K562 (cell line): Measurements from ENCODE around the gene WFDC1. TPM values are rescaled to one million over a fixed set of nuclear protein-coding genes. Genes with fewer than 3 reads are reported as not detected.

Experiments
- GTF2A2 ChIP-seq: IDR thresholded peaks from 2 replicates; pipeline ENCODE4 v1.6.1; 2016; ENCODE audit warnings: mild to moderate bottlenecking, missing genetic modification characterization, missing compliant biosample characterization
- HES1 ChIP-seq: fragments of 450-650 bp; IDR thresholded peaks from 2 replicates; pipeline ENCODE4 v1.6.1; 2016; ENCODE audit warnings: low read depth, mild to moderate bottlenecking, moderate library complexity
- HNRNPUL1 ChIP-seq: fragments of 200-400 bp; formaldehyde crosslinking; IDR thresholded peaks from 2 replicates; pipeline ENCODE4 v1.6.1; 2017; ENCODE audit warnings: low read length
- MXD1 ChIP-seq: fragments of 250-450 bp; sonication (Bioruptor Pico); IDR thresholded peaks from 2 replicates; pipeline ENCODE4 v1.8.0; 2021; ENCODE audit warnings: borderline replicate concordance, mild to moderate bottlenecking, moderate library complexity; ENCODE audit not compliant: poor library complexity, severe bottlenecking
- NCOR1 ChIP-seq: fragments of 450-650 bp; IDR thresholded peaks from 2 replicates; pipeline ENCODE4 v1.6.1; 2016; ENCODE audit warnings: mild to moderate bottlenecking, moderate library complexity
- NRF1 ChIP-seq, 2 experiments: fragments of 450-650 bp; IDR thresholded peaks in 1 of 2; conservative IDR thresholded peaks in 1 of 2; 2 replicates each; pipeline ENCODE4 v1.6.1; 2014; ENCODE audit warnings: mild to moderate bottlenecking in 2 of 2
- RCOR1 ChIP-seq, 2 experiments: IDR thresholded peaks; 2 replicates each; pipeline ENCODE4 v1.6.1; 2012; ENCODE audit warnings: low read depth in 2 of 2, low read length in 2 of 2, borderline replicate concordance in 1 of 2, improper control_type of control experiment in 1 of 2
- ZNF609 ChIP-seq: sonication (generic); formaldehyde crosslinking; IDR thresholded peaks from 2 replicates; pipeline ENCODE4 v1.8.1; 2023; ENCODE audit warnings: missing genetic modification reagents, mild to moderate bottlenecking, borderline replicate concordance
- polyA plus RNA-seq, 8 experiments: library from polyadenylated mRNA; depleted of rRNA in 4 of 8; stranded (reverse) in 5 of 8; unstranded in 3 of 8; fragments of >200 nt; fragmentation: Nextera tagmentation in 2 of 8; fragmentation: Illumina TruSeq in 1 of 8; extraction: Ambion mirVana in 2 of 8; extraction: Trizol in 1 of 8; gene quantifications; 2 replicates each; pipeline versions ENCODE4 v1.2.1 to v1.2.3, GENCODE V29; 2011 to 2014; ENCODE audit warnings: inconsistent platforms in 1 of 8, missing spikeins in 1 of 8
- total RNA-seq, 7 experiments: library from RNA; depleted of rRNA in 6 of 7; stranded (reverse); fragments of >200 nt in 6 of 7; fragmentation: Illumina TruSeq in 2 of 7; extraction: Trizol in 2 of 7; gene quantifications; 2 replicates each; pipeline versions ENCODE4 v1.2.1 to v1.2.3, GENCODE V29; 2011 to 2021; ENCODE audit warnings: low replicate concordance in 1 of 7

WFDC1 gene
- total and polyA plus RNA-seq, 9 of the 15 experiments (the other 6 are each of a cell fraction or from before 2014, with no cell fraction given) = not detected

GRCh38 chr16:84350685-84351400 lies 56.2 kb downstream of the WFDC1 start (continued):
- TF ChIP-seq ZNF609 (CRISPR knock-in tag) (no peak), HNRNPUL1 (no peak), GTF2A2 (tag) (no peak), NCOR1 (no peak), HES1 (no peak), MXD1 (CRISPR knock-in tag) (no peak), NRF1 (conservative IDR thresholded peaks at IDR 0.05 in 1 of 2, IDR thresholded peaks at IDR 0.05 in 1 of 2) (no peak), RCOR1 (IDR thresholded peaks at IDR 0.05; ENCODE audit: borderline replicate concordance in 1 of 2, low read depth in 2 of 2, low read length in 2 of 2) (no peak)
